ENCODE measurements around the gene IL21. TPM values are rescaled to one million over a fixed set of nuclear protein-coding genes. Genes with fewer than 3 reads are reported as not detected.

Gene IL21
- not detected in 2 replicates for total RNA-seq

DNA sequence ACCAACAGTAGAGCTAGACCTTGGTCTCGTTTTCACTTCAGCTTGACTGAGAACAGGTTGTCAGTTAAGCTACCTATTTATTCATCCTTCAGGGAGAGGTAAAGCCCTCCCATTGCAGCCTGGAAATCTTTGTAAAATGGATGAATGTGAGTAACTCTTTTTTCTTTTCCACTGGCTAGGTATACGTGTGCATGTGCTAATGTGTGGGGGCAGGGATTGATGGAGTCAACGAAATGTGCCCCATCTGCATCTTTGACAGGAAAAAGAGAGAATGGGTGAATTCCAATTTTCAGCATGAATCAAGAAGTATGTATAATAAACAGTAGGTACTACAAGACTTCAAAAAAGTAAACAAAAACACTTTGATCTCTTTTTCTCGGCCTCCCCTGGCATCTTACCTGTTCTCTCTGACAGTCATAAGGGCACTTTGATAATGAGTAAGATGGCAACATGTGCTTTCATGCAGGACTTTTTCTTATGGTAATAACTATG, at the start of gene IL21:
Gene IL21 (minus strand): TSS at position 51 of the 492 bp plus-strand sequence. CDS start 55 bp downstream, outside the sequence.

Other genes starting within 250 kb of the IL21 start
- not detected in 2 replicates for gene ADAD1, start 242.1 kb downstream of the IL21 start, total RNA-seq
- gene IL2, start 164.3 kb downstream of the IL21 start, total RNA-seq: not detected in 2 replicates
- gene BBS12, start 111.6 kb upstream of the IL21 start, total RNA-seq: 3.9 and 6.2 TPM in 2 replicates
- 13.3 and 33.7 TPM in 2 replicates for gene FGF2, start 205.8 kb upstream of the IL21 start, total RNA-seq

Measured in epithelial cell of umbilical artery (primary cell).